Activated CD4-positive, CD25-positive, alpha-beta regulatory T cell treated with anti-CD3 and anti-CD28 coated beads, Interleukin-2, amount 50 U/mL, for 72 hours (primary cell): ENCODE measurements around the gene ATF7.
"Not testable (repeated sequence)": the region's sequence is repeated elsewhere in the genome, so short reads cannot be mapped to it uniquely, and the experiment has no call there.

ENCODE experiments used
- DNase-seq: peaks from one replicate; pipeline ENCODE4 v3.0.0; 2021

Gene ATF7

GRCh38 chr12:53563452-53564028 lies 62.6 kb downstream of the ATF7 start:
- DNase-seq = no peak

- no peak for DNase-seq
These were observed 64.6 kb downstream of the ATF7 start for GRCh38 chr12:53561590-53561953.

- DNase-seq = no peak
These were observed 65.1 kb downstream of the ATF7 start for GRCh38 chr12:53560912-53561589.

GRCh38 chr12:53560351-53560750 lies 65.8 kb downstream of the ATF7 start:
- no peak for DNase-seq

GRCh38 chr12:53558631-53559030 lies 67.6 kb downstream of the ATF7 start:
- DNase-seq = no peak

- DNase-seq = no peak
These were observed 73.5 kb downstream of the ATF7 start for GRCh38 chr12:53552361-53553327.

- DNase-seq = no peak
These were observed 74.3 kb downstream of the ATF7 start for GRCh38 chr12:53551889-53552291.

- DNase-seq = no peak
These were observed 75.6 kb downstream of the ATF7 start for GRCh38 chr12:53550595-53550994.

- DNase-seq = not testable (repeated sequence)
These were observed 76.1 kb downstream of the ATF7 start for GRCh38 chr12:53550131-53550530.

- DNase-seq = not testable (repeated sequence)
These were observed 77.8 kb downstream of the ATF7 start for GRCh38 chr12:53548354-53548753.

- DNase-seq = no peak
These were observed 82.6 kb downstream of the ATF7 start for GRCh38 chr12:53543539-53543938.

- DNase-seq = no peak
These were observed 86.7 kb downstream of the ATF7 start for GRCh38 chr12:53539526-53539925.

GRCh38 chr12:53538209-53538689 lies 87.9 kb downstream of the ATF7 start:
- DNase-seq = no peak

GRCh38 chr12:53536962-53537361 lies 89.2 kb downstream of the ATF7 start:
- DNase-seq = no peak

GRCh38 chr12:53533471-53533870 lies 92.7 kb downstream of the ATF7 start:
- DNase-seq = no peak

- DNase-seq = no peak
These were observed 93.4 kb downstream of the ATF7 start for GRCh38 chr12:53532524-53533445.

GRCh38 chr12:53532021-53532420 lies 94.2 kb downstream of the ATF7 start:
- no peak for DNase-seq

- DNase-seq = no peak
These were observed 95.3 kb downstream of the ATF7 start for GRCh38 chr12:53530920-53531319.

GRCh38 chr12:53530061-53530460 lies 96.1 kb downstream of the ATF7 start:
- no peak for DNase-seq

- no peak for DNase-seq
These were observed 101.7 kb downstream of the ATF7 start for GRCh38 chr12:53524476-53524875.

- no peak for DNase-seq
These were observed 103.1 kb downstream of the ATF7 start for GRCh38 chr12:53523131-53523530.

- no peak for DNase-seq
These were observed 107.8 kb downstream of the ATF7 start for GRCh38 chr12:53518381-53518780.
